ENCODE measurements around the gene MEF2D.

GRCh38 chr1:156502391-156502893, 1.9 kb upstream of the MEF2D start:
- TF ChIP-seq CTCF (IDR thresholded peaks at IDR 0.05) (no peak), EZH2 (IDR thresholded peaks at IDR 0.05; ENCODE audit: borderline replicate concordance, insufficient read depth, low read depth, low read length, poor library complexity, severe bottlenecking) (no peak)
